ENCODE results near the gene SHOX.
"Not testable (repeated sequence)": the region's sequence is repeated elsewhere in the genome, so short reads cannot be mapped to it uniquely, and the experiment has no call there.

SHOX gene

DNA sequence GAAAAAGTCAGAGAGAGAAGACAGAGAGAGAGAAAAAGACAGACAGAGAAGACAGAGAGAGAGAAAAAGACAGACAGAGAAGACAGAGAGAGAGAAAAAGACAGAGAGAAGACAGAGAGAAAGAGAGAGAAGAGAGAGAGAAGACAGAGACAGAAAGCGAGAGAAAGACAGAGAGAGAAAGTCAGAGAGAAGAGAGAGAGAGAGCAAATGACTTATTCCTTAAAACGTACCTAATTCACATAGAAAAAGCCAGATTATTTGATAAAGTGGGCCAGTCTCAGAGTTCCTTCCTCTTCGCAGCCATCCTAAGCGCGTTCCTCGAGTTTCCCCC, 7.4 kb upstream of the SHOX start:
- Histone ChIP-seq H3K27me3 (ENCODE audit: insufficient read depth, low read length, poor library complexity) (peaks cover 60% of the 10 kb centered on the region), H3K79me2 (ENCODE audit: control insufficient read depth, insufficient read depth, low read length) (no peaks in the 10 kb centered on the region)
- no CpG with 5 or more reads among the region's 6 CpGs for WGBS (ENCODE audit: extremely low coverage, insufficient coverage, low lambda C conversion rate)

GRCh38 chrX:623599-624315, 6.8 kb upstream of the SHOX start:
- Histone ChIP-seq H3K9ac (ENCODE audit: low read length) (no peak overlapping the region), H3K79me1 (ENCODE audit: low read length) (no peaks in the 10 kb centered on the region), H3K4ac (ENCODE audit: low read depth, low read length) (no peak overlapping the region), H3K56ac (ENCODE audit: low read length) (no peak overlapping the region), H3K36me3 (ENCODE audit: control insufficient read depth, insufficient read depth, low read length) (no peaks in the 10 kb centered on the region), H2BK5ac (ENCODE audit: low read length) (no peak overlapping the region), H2AK5ac (ENCODE audit: low read length) (no peak overlapping the region), H4K8ac (ENCODE audit: low read depth, low read length) (no peak overlapping the region), H3K4me1 (ENCODE audit: control insufficient read depth, low read depth, low read length) (no peaks in the 10 kb centered on the region), H2BK120ac (ENCODE audit: low read depth, low read length) (no peak overlapping the region), H2BK15ac (replicated peaks; ENCODE audit: low read depth) (no peak overlapping the region), H3K79me2 (ENCODE audit: control insufficient read depth, insufficient read depth, low read length) (no peaks in the 10 kb centered on the region), H3K27me3 (ENCODE audit: insufficient read depth, low read length, poor library complexity) (peaks cover 58% of the 10 kb centered on the region), H4K5ac (ENCODE audit: low read length) (no peak overlapping the region), H3K27ac (ENCODE audit: low read depth, low read length) (no peak overlapping the region), H3K18ac (ENCODE audit: low read length) (no peak overlapping the region), H3K4me2 (ENCODE audit: low read length) (no peak overlapping the region), H3K23ac (ENCODE audit: low read length) (no peak overlapping the region), H3K4me3 (ENCODE audit: low read length) (no peak overlapping the region)
- WGBS (ENCODE audit: extremely low coverage, insufficient coverage, low lambda C conversion rate): no CpG with 5 or more reads among the region's 50 CpGs
- DNase-seq: peak; percentile 70

More for the DNA sequence above, 7.4 kb upstream of the SHOX start:
- DNase-seq: no peak
- no peak overlapping the region for H3K56ac ChIP-seq (ENCODE audit: low read length)
- H4K8ac ChIP-seq (ENCODE audit: low read depth, low read length): no peak overlapping the region
- no peak overlapping the region for H2BK120ac ChIP-seq (ENCODE audit: low read depth, low read length)
- H3K18ac ChIP-seq (ENCODE audit: low read length): no peak overlapping the region
- H2AK5ac ChIP-seq (ENCODE audit: low read length): no peak overlapping the region
- H3K9ac ChIP-seq (ENCODE audit: low read length): no peak overlapping the region
- no peak overlapping the region for H4K5ac ChIP-seq (ENCODE audit: low read length)
- H3K4me1 ChIP-seq (ENCODE audit: control insufficient read depth, low read depth, low read length): no peaks in the 10 kb centered on the region
- no peak overlapping the region for H3K27ac ChIP-seq (ENCODE audit: low read depth, low read length)
- H3K23ac ChIP-seq (ENCODE audit: low read length): no peak overlapping the region
- no peaks in the 10 kb centered on the region for H3K79me1 ChIP-seq (ENCODE audit: low read length)
- H3K4me3 ChIP-seq (ENCODE audit: low read length): no peak overlapping the region
- H3K36me3 ChIP-seq (ENCODE audit: control insufficient read depth, insufficient read depth, low read length): no peaks in the 10 kb centered on the region
- H2BK5ac ChIP-seq (ENCODE audit: low read length): no peak overlapping the region
- H3K4me2 ChIP-seq (ENCODE audit: low read length): no peak overlapping the region
- H3K4ac ChIP-seq (ENCODE audit: low read depth, low read length): no peak overlapping the region
- H2BK15ac ChIP-seq (replicated peaks; ENCODE audit: low read depth): no peak overlapping the region

- no peak overlapping the region for H2BK5ac ChIP-seq (ENCODE audit: low read length)
- H2BK120ac ChIP-seq (ENCODE audit: low read depth, low read length): no peak overlapping the region
- no peak overlapping the region for H3K4me2 ChIP-seq (ENCODE audit: low read length)
- no peaks in the 10 kb centered on the region for H3K36me3 ChIP-seq (ENCODE audit: control insufficient read depth, insufficient read depth, low read length)
- H4K5ac ChIP-seq (ENCODE audit: low read length): no peak overlapping the region
- no peak overlapping the region for H3K18ac ChIP-seq (ENCODE audit: low read length)
- no peak overlapping the region for H3K23ac ChIP-seq (ENCODE audit: low read length)
- no peak overlapping the region for H4K8ac ChIP-seq (ENCODE audit: low read depth, low read length)
- WGBS (ENCODE audit: extremely low coverage, insufficient coverage, low lambda C conversion rate): 67% methylated on average over 1 of the region's 12 CpGs
- no peak overlapping the region for H3K56ac ChIP-seq (ENCODE audit: low read length)
- no peak overlapping the region for H2AK5ac ChIP-seq (ENCODE audit: low read length)
- no peak overlapping the region for H3K9ac ChIP-seq (ENCODE audit: low read length)
- no peaks in the 10 kb centered on the region for H3K4me1 ChIP-seq (ENCODE audit: control insufficient read depth, low read depth, low read length)
- no peak overlapping the region for H2BK15ac ChIP-seq (replicated peaks; ENCODE audit: low read depth)
- H3K27ac ChIP-seq (ENCODE audit: low read depth, low read length): no peak overlapping the region
- H3K79me2 ChIP-seq (ENCODE audit: control insufficient read depth, insufficient read depth, low read length): no peaks in the 10 kb centered on the region
- H3K27me3 ChIP-seq (ENCODE audit: insufficient read depth, low read length, poor library complexity): peaks cover 59% of the 10 kb centered on the region
- DNase-seq: no peak
- no peaks in the 10 kb centered on the region for H3K79me1 ChIP-seq (ENCODE audit: low read length)
- no peak overlapping the region for H3K4me3 ChIP-seq (ENCODE audit: low read length)
- H3K4ac ChIP-seq (ENCODE audit: low read depth, low read length): no peak overlapping the region
These were observed 5.4 kb upstream of the SHOX start for GRCh38 chrX:625137-625691.

GRCh38 chrX:626047-626446, 4.5 kb upstream of the SHOX start:
- DNase-seq; H3K79me2 ChIP-seq (ENCODE audit: control insufficient read depth, insufficient read depth, low read length); H2BK5ac ChIP-seq (ENCODE audit: low read length); H2BK15ac ChIP-seq (replicated peaks; ENCODE audit: low read depth); H2BK120ac ChIP-seq (ENCODE audit: low read depth, low read length); H3K23ac ChIP-seq (ENCODE audit: low read length); H3K79me1 ChIP-seq (ENCODE audit: low read length); H3K4me3 ChIP-seq (ENCODE audit: low read length); H3K4me2 ChIP-seq (ENCODE audit: low read length); H2AK5ac ChIP-seq (ENCODE audit: low read length); H3K9ac ChIP-seq (ENCODE audit: low read length); H3K4ac ChIP-seq (ENCODE audit: low read depth, low read length); H3K4me1 ChIP-seq (ENCODE audit: control insufficient read depth, low read depth, low read length); H3K27ac ChIP-seq (ENCODE audit: low read depth, low read length); H3K56ac ChIP-seq (ENCODE audit: low read length); H3K18ac ChIP-seq (ENCODE audit: low read length); H4K5ac ChIP-seq (ENCODE audit: low read length); H4K8ac ChIP-seq (ENCODE audit: low read depth, low read length); H3K36me3 ChIP-seq (ENCODE audit: control insufficient read depth, insufficient read depth, low read length): not testable (repeated sequence)
- no CpG with 5 or more reads among the region's 2 CpGs for WGBS (ENCODE audit: extremely low coverage, insufficient coverage, low lambda C conversion rate)
- peaks cover 59% of the 10 kb centered on the region for H3K27me3 ChIP-seq (ENCODE audit: insufficient read depth, low read length, poor library complexity)

GRCh38 chrX:626745-627509, 3.7 kb upstream of the SHOX start:
- no peaks in the 10 kb centered on the region for H3K4me1 ChIP-seq (ENCODE audit: control insufficient read depth, low read depth, low read length)
- no peak overlapping the region for H3K9ac ChIP-seq (ENCODE audit: low read length)
- no peak overlapping the region for H3K4me2 ChIP-seq (ENCODE audit: low read length)
- H3K27me3 ChIP-seq (ENCODE audit: insufficient read depth, low read length, poor library complexity): peaks cover 60% of the 10 kb centered on the region
- H3K4ac ChIP-seq (ENCODE audit: low read depth, low read length): no peak overlapping the region
- H3K4me3 ChIP-seq (ENCODE audit: low read length): no peak overlapping the region
- no peak overlapping the region for H4K5ac ChIP-seq (ENCODE audit: low read length)
- H3K23ac ChIP-seq (ENCODE audit: low read length): no peak overlapping the region
- no peaks in the 10 kb centered on the region for H3K36me3 ChIP-seq (ENCODE audit: control insufficient read depth, insufficient read depth, low read length)
- no peak overlapping the region for H2BK5ac ChIP-seq (ENCODE audit: low read length)
- no peaks in the 10 kb centered on the region for H3K79me1 ChIP-seq (ENCODE audit: low read length)
- no peak overlapping the region for H3K18ac ChIP-seq (ENCODE audit: low read length)
- H3K27ac ChIP-seq (ENCODE audit: low read depth, low read length): no peak overlapping the region
- H2BK15ac ChIP-seq (replicated peaks; ENCODE audit: low read depth): no peak overlapping the region
- H2BK120ac ChIP-seq (ENCODE audit: low read depth, low read length): no peak overlapping the region
- H4K8ac ChIP-seq (ENCODE audit: low read depth, low read length): no peak overlapping the region
- peak; percentile 38 for DNase-seq
- no peaks in the 10 kb centered on the region for H3K79me2 ChIP-seq (ENCODE audit: control insufficient read depth, insufficient read depth, low read length)
- H3K56ac ChIP-seq (ENCODE audit: low read length): no peak overlapping the region
- H2AK5ac ChIP-seq (ENCODE audit: low read length): no peak overlapping the region
- no CpG with 5 or more reads among the region's 13 CpGs for WGBS (ENCODE audit: extremely low coverage, insufficient coverage, low lambda C conversion rate)
